Common myeloid progenitor, CD34-positive (primary cell): Measurements from ENCODE around the gene SIMC1.
"Not testable (repeated sequence)": the region's sequence is repeated elsewhere in the genome, so short reads cannot be mapped to it uniquely, and the experiment has no call there.

Experiments used
- CTCF ChIA-PET: fragments of 350-600 bp; sonication (Branson Sonifier 250); formaldehyde crosslinking; loops from one replicate; lab custom pipeline; 2021; ENCODE audit warnings: antibody characterized with exemption; lab: Charles Lee
- POLR2A ChIA-PET: fragments of 350-600 bp; sonication (Branson Sonifier 250); formaldehyde crosslinking; loops from one replicate; lab custom pipeline; 2021; ENCODE audit warnings: antibody characterized with exemption; lab: Charles Lee
- DNase-seq, 3 donors: peaks; one replicate each; pipeline versions ENCODE4 v3.0.0 to v3.0.0-alpha.2; 2013
- H3K27ac ChIP-seq, 2 experiments: 1 replicate in 1 of 2; 2 replicates in 1 of 2; pipeline ENCODE4 v1.7.0; 2013; ENCODE audit warnings: inconsistent platforms in 2 of 2, low read length in 2 of 2, mild to moderate bottlenecking in 2 of 2, low read depth in 1 of 2, moderate library complexity in 1 of 2; ENCODE audit not compliant: severe bottlenecking in 2 of 2, insufficient read depth in 1 of 2, poor library complexity in 1 of 2
- H3K27me3 ChIP-seq, 5 experiments: replicated peaks in 2 of 5; 1 replicate in 3 of 5; 2 replicates in 2 of 5; pipeline versions ENCODE4 v1.6.1 to v1.7.0; 2013; ENCODE audit warnings: low read length in 4 of 5, mild to moderate bottlenecking in 2 of 5, moderate library complexity in 2 of 5, inconsistent platforms in 1 of 5; ENCODE audit not compliant: insufficient read depth in 5 of 5, control insufficient read depth in 4 of 5
- H3K36me3 ChIP-seq, 4 experiments: 1 replicate in 2 of 4; 2 replicates in 2 of 4; pipeline versions ENCODE4 v1.6.1 to v1.7.0; 2013; ENCODE audit warnings: low read length in 3 of 4, control low read depth in 1 of 4, mild to moderate bottlenecking in 1 of 4; ENCODE audit not compliant: control insufficient read depth in 4 of 4, insufficient read depth in 4 of 4
- H3K4me1 ChIP-seq, 4 experiments: 1 replicate in 3 of 4; 2 replicates in 1 of 4; pipeline versions ENCODE4 v1.6.1 to v1.7.1; 2013; ENCODE audit warnings: low read length in 3 of 4, mild to moderate bottlenecking in 3 of 4, control low read depth in 1 of 4, inconsistent platforms in 1 of 4, moderate library complexity in 1 of 4; ENCODE audit not compliant: control insufficient read depth in 4 of 4, insufficient read depth in 4 of 4; ENCODE audit errors: control extremely low read depth in 1 of 4
- H3K4me3 ChIP-seq, 7 experiments: 1 replicate in 4 of 7; 2 replicates in 3 of 7; pipeline versions ENCODE4 v1.5.1 to v1.7.0; 2013; ENCODE audit warnings: mild to moderate bottlenecking in 7 of 7, low read length in 6 of 7, moderate library complexity in 6 of 7, inconsistent platforms in 2 of 7, low read depth in 2 of 7, control low read depth in 1 of 7; ENCODE audit not compliant: insufficient read depth in 4 of 7, control insufficient read depth in 1 of 7; ENCODE audit errors: extremely low read depth in 1 of 7
- H3K9me3 ChIP-seq, 5 experiments: 1 replicate in 4 of 5; 2 replicates in 1 of 5; pipeline versions ENCODE4 v1.6.1 to v1.7.1; 2013; ENCODE audit warnings: low read length in 4 of 5, mild to moderate bottlenecking in 2 of 5, inconsistent platforms in 1 of 5, low read depth in 1 of 5, moderate library complexity in 1 of 5; ENCODE audit not compliant: control insufficient read depth in 4 of 5, insufficient read depth in 2 of 5; ENCODE audit errors: control extremely low read depth in 1 of 5
- WGBS: methylation state at CpG from one replicate; pipeline ENCODE4 v1.1.5; 2013; ENCODE audit not compliant: insufficient coverage; 5-methylcytosine and 5-hydroxymethylcytosine counted together

SIMC1 gene

GRCh38 chr5:176238645-176239283 is 540 bp downstream of the SIMC1 start:
- H3K9me3 ChIP-seq, POLR2A ChIA-PET, DNase-seq, H3K27ac ChIP-seq, H3K4me1 ChIP-seq, H3K27me3 ChIP-seq, CTCF ChIA-PET, H3K36me3 ChIP-seq: not testable (repeated sequence)
- peak overlapping the region in 4 of 7 experiments; percentile 36 to 68 (median 56) for H3K4me3 ChIP-seq
- WGBS: no CpG with 5 or more reads among the region's 59 CpGs

GRCh38 chr5:176239304-176239703 is 1.1 kb downstream of the SIMC1 start:
- POLR2A ChIA-PET, H3K4me1 ChIP-seq, DNase-seq, H3K4me3 ChIP-seq, H3K27me3 ChIP-seq, H3K27ac ChIP-seq, H3K9me3 ChIP-seq, H3K36me3 ChIP-seq, CTCF ChIA-PET: not testable (repeated sequence)
- no CpG with 5 or more reads among the region's 10 CpGs for WGBS

- WGBS: no CpG with 5 or more reads among the region's 2 CpGs
- H3K36me3 ChIP-seq, H3K4me1 ChIP-seq, DNase-seq, H3K27ac ChIP-seq, CTCF ChIA-PET, H3K27me3 ChIP-seq, POLR2A ChIA-PET, H3K9me3 ChIP-seq, H3K4me3 ChIP-seq: not testable (repeated sequence)
Observed at GRCh38 chr5:176244318-176244717, 6.1 kb downstream of the SIMC1 start.

GRCh38 chr5:176245074-176245473 is 6.8 kb downstream of the SIMC1 start:
- CTCF ChIA-PET, H3K27me3 ChIP-seq, H3K4me1 ChIP-seq, H3K9me3 ChIP-seq, DNase-seq, POLR2A ChIA-PET, H3K4me3 ChIP-seq, H3K36me3 ChIP-seq, H3K27ac ChIP-seq: not testable (repeated sequence)
- WGBS: no CpG with 5 or more reads among the region's 6 CpGs

- H3K9me3 ChIP-seq, CTCF ChIA-PET, H3K27me3 ChIP-seq, DNase-seq, POLR2A ChIA-PET, H3K4me1 ChIP-seq, H3K36me3 ChIP-seq, H3K27ac ChIP-seq, H3K4me3 ChIP-seq: not testable (repeated sequence)
- 100% methylated on average over 1 of the region's 5 CpGs for WGBS
Observed at GRCh38 chr5:176245489-176245888, 7.3 kb downstream of the SIMC1 start.

- H3K4me3 ChIP-seq, DNase-seq, H3K27me3 ChIP-seq, CTCF ChIA-PET, POLR2A ChIA-PET, H3K36me3 ChIP-seq, H3K9me3 ChIP-seq, H3K4me1 ChIP-seq, H3K27ac ChIP-seq: not testable (repeated sequence)
- no CpG with 5 or more reads among the region's 2 CpGs for WGBS
Observed at GRCh38 chr5:176250691-176251090, 12.5 kb downstream of the SIMC1 start.

- POLR2A ChIA-PET, H3K27me3 ChIP-seq, CTCF ChIA-PET, DNase-seq, H3K4me1 ChIP-seq, H3K9me3 ChIP-seq, H3K27ac ChIP-seq, H3K36me3 ChIP-seq, H3K4me3 ChIP-seq: not testable (repeated sequence)
- WGBS: 100% methylated on average over 2 of the region's 36 CpGs
Observed at GRCh38 chr5:176252171-176252570, 13.9 kb downstream of the SIMC1 start.
